Stimulated activated CD8-positive, alpha-beta memory T cell treated with anti-CD3 and anti-CD28 coated beads, Interleukin-4, amount 100 ng/mL, for 4 hours (primary cell): Measurements from ENCODE around the gene DNAAF3.
"Not testable (repeated sequence)": the region's sequence is repeated elsewhere in the genome, so short reads cannot be mapped to it uniquely, and the experiment has no call there.

Source experiments
- DNase-seq, 2 donors: peaks; one replicate each; pipeline ENCODE4 v3.0.0-alpha.2; 2020; ENCODE audit warnings: low read depth in 2 of 2, low spot score in 1 of 2

The DNAAF3 gene

GRCh38 chr19:55166530-55167268 is at the start of gene DNAAF3:
DNAAF3 (minus strand) TSS chr19:55166613; CDS start chr19:55166413, 200 bp downstream.
- no peak for DNase-seq

GRCh38 chr19:55213547-55213946 is 47.1 kb upstream of the DNAAF3 start:
- DNase-seq: no peak

GRCh38 chr19:55212447-55212846 is 46.0 kb upstream of the DNAAF3 start:
- no peak for DNase-seq

GRCh38 chr19:55209693-55210472 is 43.5 kb upstream of the DNAAF3 start:
- no peak for DNase-seq

- no peak for DNase-seq
Observed at GRCh38 chr19:55208880-55209692, 42.7 kb upstream of the DNAAF3 start, which contains the start of gene PTPRH. PTPRH (minus strand) TSS chr19:55209501; CDS start chr19:55209433, 68 bp downstream.

GRCh38 chr19:55206664-55207500 is 40.5 kb upstream of the DNAAF3 start:
- DNase-seq: no peak

- DNase-seq: not testable (repeated sequence)
Observed at GRCh38 chr19:55202199-55202598, 35.8 kb upstream of the DNAAF3 start.

- DNase-seq: no peak
Observed at GRCh38 chr19:55199620-55200204, 33.3 kb upstream of the DNAAF3 start.

- no peak for DNase-seq
Observed at GRCh38 chr19:55198651-55199050, 32.2 kb upstream of the DNAAF3 start.

GRCh38 chr19:55197528-55197927 is 31.1 kb upstream of the DNAAF3 start:
- no peak for DNase-seq

- DNase-seq: no peak
Observed at GRCh38 chr19:55196803-55197202, 30.4 kb upstream of the DNAAF3 start.

GRCh38 chr19:55193481-55193880 is 27.1 kb upstream of the DNAAF3 start:
- DNase-seq: no peak

- DNase-seq: no peak
Observed at GRCh38 chr19:55189403-55189835, 23.0 kb upstream of the DNAAF3 start.

GRCh38 chr19:55188625-55189024 is 22.2 kb upstream of the DNAAF3 start:
- no peak for DNase-seq

- DNase-seq: no peak
Observed at GRCh38 chr19:55186080-55186479, 19.7 kb upstream of the DNAAF3 start.

- no peak for DNase-seq
Observed at GRCh38 chr19:55181740-55182139, 15.3 kb upstream of the DNAAF3 start.

GRCh38 chr19:55179606-55180484 is 13.4 kb upstream of the DNAAF3 start, which contains the start of gene SYT5:
SYT5 (minus strand) TSS chr19:55180289; CDS start chr19:55179041, 1,248 bp downstream.
- DNase-seq: peak in 1 of 2 donors; percentile 31

- DNase-seq: peak; percentile 78 to 83
Observed at GRCh38 chr19:55178781-55179599, 12.6 kb upstream of the DNAAF3 start.
